DMS 273 (cell line): ENCODE measurements around the gene KCNA5.

Experiments used
- DNase-seq: peaks from one replicate; lab custom pipeline; 2025; ENCODE audit not compliant: unreplicated experiment; lab: John Stamatoyannopoulos, UW

The KCNA5 gene

DNA sequence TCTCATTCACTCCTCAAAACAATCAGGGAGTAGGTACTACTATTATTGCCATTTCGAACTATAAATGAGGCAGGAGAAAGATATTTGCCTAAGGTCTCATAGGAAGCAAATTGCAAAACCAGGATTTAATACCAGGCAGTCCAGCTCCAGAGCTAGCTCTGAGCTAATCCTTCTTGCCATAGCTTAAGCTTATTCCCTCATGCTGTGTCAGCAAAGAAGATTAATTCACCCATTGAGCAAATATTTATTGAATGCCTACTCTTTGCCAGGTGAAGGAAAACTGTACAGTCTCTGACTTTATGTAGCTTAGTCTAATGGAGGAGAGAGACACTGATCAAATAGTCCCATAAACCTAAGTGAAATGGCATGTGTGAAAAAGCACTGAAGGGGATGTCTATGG lies 19.5 kb downstream of the KCNA5 start:
- DNase-seq: no peak

DNA sequence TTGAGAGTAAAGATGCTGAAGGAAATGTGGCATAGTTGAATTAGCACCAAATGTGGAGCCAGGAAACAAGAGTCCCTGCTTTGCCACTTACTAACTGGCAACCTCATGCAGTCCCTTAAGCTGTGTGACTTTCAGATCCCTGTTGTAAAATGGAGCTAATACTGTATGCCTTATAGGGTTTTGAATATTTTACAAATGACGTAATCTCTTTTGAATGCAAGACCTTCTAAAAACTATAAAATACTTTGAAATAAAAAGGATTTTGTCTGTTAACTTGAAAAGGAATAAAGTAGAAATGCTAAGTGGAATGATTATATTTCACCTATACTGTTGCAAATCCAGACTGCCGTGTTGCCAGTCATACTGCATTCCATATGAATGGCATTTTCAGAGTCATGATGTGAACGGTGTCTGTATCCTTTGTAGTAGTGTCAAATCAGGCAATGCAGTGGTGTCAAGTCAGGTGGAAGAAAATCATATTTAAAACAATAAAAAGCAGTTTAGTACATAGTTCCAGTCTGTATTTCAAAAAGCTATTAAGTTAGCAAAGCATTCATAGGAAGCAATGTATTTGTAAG lies 21.3 kb downstream of the KCNA5 start:
- DNase-seq: no peak

DNA sequence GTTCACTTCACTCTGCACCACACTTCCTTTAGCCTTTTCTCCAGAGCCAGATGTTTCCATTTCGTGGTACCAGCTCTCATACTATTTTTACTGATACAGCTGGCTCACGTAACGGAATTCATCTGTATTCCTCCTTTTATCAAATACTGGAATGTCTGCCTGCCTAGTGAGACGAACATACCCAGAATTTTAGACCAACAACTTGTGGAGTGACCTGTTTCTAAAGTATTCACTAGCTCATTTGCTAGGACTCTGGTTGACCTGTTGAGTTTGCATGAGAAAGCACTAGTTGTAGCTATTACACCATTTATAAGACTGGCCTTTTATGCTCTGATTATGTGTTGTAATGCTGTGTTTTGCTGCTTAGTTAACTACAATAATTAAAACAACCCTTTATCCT lies 22.6 kb downstream of the KCNA5 start:
- DNase-seq: no peak

DNA sequence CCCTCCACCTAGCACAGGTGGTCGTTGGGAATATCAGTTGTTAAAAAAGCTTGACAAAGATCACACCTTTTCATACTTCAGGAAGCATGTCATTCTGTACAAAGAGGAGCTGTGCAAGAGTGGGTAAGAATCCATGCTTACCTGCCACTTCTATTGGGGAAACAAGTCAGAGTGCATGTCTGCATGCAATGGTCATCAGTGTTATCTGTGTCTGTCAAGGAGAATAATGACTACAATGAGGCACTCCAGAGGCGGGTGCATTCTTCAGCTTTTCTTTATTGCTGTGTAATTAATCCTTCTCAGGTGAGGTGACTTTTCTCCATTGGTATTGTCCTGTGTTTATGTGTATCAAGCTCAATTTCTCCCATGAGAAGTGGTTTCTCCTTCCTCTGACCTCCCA lies 24.4 kb downstream of the KCNA5 start:
- no peak for DNase-seq

DNA sequence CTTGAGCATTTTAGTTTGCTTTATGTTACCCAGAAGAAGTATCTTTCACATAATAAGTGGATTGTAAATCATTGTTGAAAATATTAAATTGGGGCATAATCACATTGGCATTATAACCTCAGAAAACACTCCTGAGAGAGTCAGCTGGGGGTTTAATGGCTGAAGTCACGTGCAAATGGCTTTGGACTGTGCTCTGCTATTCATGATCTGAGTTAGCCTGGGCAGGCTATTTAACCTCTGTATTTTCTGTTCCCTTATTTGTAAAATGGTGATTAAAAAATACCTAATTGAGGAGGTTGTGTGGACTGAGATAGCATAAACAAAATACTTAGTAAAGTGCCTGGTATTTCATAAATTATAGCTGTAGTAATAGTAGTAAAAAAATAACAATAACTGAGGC lies 24.9 kb downstream of the KCNA5 start:
- no peak for DNase-seq

DNA sequence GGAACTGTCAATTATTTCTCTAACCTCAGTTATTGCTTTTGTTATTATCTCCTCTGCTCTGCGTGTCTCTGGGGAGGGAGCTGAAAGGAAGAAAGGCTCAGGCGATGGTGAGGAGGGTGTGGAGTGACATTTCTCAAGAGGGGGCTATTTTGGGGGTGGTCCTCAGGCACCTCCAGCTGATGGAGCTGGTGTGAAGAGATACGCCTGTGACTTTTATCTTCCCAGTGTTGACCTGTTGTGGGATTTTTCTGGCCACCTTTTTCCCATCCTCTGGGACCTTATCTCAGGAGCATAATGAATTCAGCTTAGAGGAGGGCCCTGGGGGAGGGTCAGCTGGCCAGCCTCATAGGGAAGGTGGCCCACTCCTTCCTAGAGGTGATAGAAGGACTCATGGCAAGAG lies 26.4 kb downstream of the KCNA5 start:
- DNase-seq: no peak

DNA sequence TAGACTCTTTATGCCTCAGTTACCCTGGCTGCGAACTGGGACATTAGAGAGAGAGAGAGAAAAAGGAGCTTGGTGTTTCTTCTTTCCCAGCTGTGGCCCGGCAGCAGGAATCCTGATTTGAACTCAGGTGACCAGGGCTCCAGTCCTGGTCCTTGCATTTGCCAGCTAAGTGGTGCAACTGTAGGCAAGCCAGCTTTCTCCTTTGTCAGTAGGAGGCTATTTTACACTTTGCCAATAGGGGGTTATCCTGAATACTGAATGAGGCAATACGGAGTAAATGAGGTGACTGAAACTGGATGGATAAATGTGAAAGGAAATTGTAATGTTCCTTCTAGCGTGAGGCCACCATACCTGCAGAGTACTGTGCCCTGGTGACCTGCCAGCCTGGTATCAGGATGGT lies 27.8 kb downstream of the KCNA5 start:
- DNase-seq: no peak

DNA sequence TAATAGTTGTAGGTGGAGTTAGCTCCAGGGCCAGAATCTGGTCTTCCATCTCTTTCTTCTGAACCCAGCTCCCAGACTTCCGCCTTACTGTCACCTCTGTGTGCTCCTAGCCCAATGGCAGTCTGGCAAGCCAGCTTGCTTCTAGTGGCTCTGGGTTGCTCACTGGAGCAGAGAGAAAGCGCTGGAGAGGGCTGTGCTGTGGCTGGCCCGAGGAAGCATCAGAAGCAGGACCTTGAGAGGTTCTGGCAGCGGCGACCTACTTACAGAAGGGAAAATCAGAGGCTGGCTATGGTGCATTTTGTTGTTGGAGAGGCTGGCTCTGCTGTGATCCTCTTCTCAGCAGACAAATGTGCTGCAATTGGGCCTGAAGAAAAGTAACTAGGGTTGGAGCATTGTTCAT lies 28.6 kb downstream of the KCNA5 start:
- no peak for DNase-seq

DNA sequence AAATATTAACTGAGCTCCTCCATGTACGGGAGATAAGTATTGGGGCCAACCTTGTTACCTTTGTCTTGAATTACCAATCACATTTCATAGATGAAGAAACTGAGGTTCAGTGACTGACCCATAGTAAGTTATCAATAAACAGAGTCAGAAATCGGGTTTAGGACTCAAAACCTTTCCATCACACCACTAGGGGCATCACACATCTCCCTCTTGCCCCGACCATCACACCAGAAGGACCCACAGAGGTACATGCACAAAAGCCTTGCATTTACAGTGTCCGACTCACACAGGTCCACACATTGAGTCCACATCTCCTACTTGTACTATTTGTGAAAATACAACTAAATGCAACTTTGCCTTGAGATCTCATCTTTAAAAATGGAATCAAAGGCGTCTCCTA lies 29.4 kb downstream of the KCNA5 start:
- DNase-seq: no peak

DNA sequence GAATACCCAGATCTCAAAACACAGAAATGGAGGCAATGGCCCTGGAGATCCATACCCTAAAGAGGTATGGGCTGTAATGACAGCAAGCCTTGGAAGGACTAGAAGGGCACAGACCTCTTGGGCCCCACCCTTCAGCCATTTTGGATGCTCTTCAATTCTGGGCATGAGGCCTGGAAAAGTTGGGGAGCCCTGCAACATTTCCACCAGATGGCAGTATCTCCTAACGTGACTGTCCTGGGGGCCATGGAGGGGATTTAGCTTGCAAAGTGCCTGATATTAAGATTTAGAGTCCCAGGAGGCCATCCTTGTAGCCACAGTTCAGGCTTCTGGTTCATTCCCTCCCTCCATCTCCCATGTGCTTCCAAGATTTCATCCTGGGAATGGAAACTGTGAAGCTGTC lies 30.2 kb downstream of the KCNA5 start:
- DNase-seq: no peak

DNA sequence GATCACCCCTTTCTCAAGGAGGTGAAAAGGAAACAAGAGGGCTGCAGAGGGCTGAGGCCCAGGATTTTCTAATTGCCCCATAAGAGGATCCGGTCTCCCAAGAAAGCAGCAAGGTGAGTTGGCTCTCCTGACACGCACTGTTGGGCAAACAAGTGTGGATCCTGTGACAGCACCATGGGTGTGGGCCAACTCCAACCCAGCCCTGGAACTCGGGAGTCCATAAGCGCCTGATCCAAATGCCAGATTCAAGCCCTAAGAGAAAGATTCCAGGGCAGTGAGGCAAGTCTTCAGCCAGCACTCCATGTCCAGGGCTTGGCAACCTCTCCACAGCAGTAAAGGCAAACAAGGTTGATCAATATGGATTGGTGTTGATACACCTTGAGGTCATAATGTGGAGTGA lies 33.1 kb downstream of the KCNA5 start:
- DNase-seq: no peak

DNA sequence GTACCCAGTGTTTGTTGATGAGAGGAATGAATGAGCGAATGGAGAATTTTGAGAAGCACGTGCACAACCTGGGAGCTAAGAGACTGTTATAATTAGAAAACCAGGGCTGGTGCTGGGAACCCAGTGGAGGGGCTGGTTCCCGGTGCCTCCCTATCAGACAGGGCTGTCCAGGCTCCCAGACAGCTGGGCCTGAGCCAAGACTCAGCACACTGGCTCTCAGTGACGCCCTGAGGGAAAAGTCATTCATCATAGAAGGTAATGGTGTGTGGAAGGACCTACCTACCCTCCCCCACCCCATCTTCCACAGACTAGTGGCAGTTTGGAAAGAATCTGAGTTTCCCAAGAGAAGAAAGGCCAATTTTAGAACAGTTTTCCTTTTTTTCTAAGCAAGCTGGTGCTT lies 34.7 kb downstream of the KCNA5 start:
- no peak for DNase-seq

DNA sequence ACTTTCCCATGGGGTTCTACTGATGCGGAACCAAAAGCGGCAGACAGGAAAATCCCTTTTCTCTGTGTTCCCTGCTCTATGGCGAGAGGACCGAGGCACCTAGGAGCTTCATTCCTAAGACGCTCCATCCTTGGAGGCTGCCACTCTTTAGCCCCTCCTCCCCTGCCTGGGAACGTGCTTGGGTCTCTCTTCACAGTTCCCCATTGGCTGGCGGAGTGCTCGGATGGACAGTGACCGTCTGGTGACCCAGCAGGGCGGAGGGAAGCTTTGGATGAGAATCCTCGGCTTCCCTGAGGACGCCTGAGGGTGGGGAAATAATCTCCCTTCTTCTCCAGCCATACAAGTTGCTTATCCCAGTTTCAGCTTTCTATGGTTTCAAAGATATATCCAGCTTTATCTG lies 37.3 kb downstream of the KCNA5 start:
- no peak for DNase-seq

DNA sequence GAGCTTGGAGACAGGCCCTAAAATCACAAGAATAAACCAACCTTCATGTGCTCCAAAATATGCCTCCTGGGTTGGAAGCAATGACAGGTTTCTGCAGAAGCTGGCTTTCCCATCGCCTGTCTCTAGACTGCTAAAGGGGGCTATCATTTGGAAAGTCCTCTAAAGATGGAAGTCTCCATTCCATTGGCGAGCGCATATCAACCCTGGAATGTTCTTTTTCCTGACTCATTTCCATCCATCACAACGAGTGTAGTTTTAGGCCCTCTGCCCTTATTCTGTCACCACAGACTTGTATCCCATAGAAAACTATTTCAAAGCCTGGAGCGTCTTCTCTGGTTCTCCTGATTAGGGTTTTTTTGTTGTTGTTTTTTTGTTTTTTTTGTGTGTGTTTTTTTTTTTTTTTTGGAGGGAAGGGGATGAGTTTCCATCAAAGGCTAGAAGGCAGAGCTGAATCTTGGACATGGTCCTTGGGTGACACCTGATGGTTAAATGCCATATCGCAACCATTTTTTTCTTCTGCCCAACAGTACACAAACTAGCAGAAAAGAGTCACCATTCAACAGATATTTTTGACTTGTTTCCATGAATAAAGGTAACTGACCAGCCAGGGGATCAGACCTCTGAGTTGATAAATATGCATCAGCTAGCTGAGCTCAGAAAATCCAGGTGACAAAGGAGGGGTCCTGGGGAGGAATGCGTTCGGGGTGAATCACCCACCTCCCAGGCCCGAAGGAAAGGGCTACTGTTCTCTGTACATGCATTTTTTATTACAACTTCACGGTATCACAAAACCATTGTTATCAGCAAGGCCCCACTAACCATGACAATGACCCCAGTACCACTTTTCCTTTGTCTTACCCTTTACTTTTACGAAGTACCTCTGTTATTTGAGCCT lies 40.5 kb downstream of the KCNA5 start:
- peak; percentile 24 for DNase-seq

DNA sequence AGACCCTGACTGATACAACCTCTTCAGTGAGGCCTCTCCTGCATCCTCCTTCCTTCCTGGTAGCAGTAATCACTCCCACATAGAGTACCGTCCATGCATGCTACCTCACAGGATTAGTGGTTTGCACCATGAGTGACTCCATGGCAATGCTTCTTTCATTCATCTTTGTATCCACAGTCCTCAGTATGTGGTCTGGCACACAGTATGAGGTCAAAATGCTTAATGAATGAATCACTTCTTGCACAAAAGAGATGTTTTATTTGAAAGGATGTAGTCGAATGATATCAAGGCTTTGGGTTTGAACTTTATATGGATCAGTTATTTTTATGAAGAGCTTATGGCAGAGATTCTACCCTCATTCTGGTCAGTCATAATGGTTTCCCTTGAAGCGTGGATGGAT lies 42.2 kb downstream of the KCNA5 start:
- no peak for DNase-seq

DNA sequence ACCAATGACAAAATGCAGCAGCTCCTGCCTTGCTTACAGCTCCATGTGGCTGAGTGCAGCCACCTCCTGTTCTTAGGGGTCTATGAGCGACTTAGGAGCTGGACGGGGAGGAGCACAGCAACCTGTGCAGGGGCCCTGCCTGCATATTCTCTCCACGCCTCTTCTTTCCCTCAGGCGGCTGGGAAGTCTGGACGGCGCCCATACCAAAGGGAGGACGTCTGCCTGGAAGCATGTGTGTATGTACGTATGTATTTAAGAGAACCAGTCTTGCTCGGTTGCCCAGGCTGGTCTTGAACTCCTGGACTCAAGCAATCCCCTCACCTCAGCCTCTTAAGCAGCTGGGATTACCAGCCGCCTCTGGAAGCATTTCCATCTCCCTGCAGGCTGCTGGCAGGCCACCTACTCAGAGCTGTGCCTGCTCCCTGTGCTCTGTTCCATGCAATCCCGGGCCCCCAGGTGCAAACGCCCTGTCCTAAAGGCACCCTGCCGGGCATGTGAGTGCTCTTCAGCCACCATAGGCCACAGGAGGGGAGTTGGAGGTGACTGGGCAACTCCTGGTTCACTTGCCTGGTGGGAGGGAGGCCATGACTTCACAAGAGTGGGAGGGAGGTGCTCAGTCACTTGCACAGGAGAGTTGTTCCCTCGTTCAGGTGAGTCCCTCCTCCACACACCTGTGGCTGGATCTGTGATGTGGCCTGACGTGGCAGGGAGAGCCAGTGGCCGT lies 44.3 kb downstream of the KCNA5 start:
- no peak for DNase-seq

DNA sequence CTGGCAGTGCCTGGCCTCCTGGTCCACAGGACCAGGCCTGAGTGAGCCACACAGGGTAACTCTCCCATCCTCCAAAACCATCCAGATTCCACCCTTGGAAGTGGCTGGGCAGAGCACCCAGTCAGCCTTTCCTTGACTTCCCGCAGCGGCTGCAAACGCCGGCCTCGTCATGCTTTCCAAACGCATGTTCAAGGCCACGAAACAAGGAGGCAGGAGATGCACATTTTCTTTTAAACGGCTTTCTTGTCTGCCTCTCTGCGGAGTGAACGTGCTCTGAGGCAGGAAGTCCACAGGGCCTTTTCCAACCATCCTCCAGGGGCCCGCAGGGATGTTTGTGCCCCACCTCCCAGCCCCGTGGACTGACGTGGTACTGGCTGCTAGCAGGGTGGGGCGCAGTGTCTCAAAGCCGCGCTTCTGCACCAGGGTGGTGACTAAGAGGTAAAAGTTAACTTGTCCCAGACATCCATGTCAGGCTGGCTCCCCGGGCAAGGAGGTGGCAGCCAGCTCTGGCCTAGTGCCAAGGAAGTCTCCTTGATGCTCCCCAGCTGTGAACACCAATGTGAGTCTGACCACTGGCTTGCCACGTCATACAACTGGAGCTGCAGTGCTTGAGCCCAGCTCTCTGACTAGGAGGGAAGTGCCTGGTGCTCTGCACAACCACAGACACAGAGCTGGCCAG lies 45.0 kb downstream of the KCNA5 start:
- no peak for DNase-seq

DNA sequence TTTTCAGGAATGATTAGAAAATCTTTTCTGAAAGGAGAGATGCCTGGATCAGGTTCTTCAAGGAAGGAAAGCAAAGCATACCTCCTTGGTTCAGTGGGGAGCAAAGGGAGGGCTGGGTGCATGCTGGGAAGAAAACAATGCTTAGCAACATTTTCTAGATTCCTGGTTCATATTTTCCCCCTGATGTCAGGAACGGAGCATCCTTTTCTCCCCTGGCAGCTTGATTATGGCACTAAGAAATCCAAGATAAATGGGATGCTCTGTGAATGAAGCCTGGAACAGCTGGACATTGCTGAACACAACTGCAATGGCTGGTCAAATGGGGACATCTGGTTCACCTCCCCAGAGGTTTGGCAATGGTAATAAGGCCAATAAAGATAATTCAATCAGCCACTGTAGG lies 50.9 kb downstream of the KCNA5 start:
- DNase-seq: no peak

DNA sequence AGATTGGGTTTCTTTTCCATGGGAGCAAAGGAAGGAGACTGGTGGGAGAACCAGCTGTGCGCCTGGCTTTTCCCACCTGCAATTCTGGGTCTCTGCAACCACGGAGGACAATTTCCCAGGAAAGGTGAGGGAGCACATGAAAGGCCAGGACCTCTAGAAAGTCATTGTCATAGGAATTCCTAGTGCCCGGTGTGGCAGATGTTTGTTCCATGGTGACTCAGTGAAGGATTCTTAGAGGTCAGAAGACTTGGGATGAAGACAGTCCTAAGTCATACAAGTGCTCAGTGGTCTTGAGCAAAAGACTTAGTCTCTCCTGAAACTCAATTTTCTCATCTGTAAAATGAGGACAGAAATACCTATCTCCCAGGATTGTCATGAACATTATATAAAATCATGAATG lies 51.3 kb downstream of the KCNA5 start:
- DNase-seq: no peak
